Tibial artery (tissue), 4 donors: ENCODE measurements around the gene CPED1.

ENCODE experiments used
- DNase-seq, 2 donors: peaks; one replicate each; pipeline ENCODE4 v3.0.0-alpha.2; 2019
- H3K27ac ChIP-seq, 2 donors: fragments of 200-600 bp; sonication (generic) in 1 of 2; 1 replicate in 1 of 2; 2 replicates in 1 of 2; pipeline ENCODE4 v1.5.1; 2018 to 2019; ENCODE audit warnings: mild to moderate bottlenecking in 1 of 2
- H3K27me3 ChIP-seq, 2 donors: fragments of 200-600 bp; sonication (generic) in 1 of 2; one replicate each; pipeline versions ENCODE4 v1.5.1 to v1.6.0; 2016 to 2019
- H3K36me3 ChIP-seq, 3 donors: fragments of 200-600 bp; sonication (generic) in 2 of 3; one replicate each; pipeline ENCODE4 v1.5.1; 2016 to 2019; ENCODE audit warnings: mild to moderate bottlenecking in 2 of 3
- H3K4me1 ChIP-seq, 4 donors: fragments of 200-600 bp; sonication (generic) in 2 of 4; 1 replicate in 3 of 4; 2 replicates in 1 of 4; pipeline ENCODE4 v1.5.1; 2016 to 2019
- H3K4me3 ChIP-seq, 2 donors: fragments of 200-600 bp; sonication (generic) in 1 of 2; 1 replicate in 1 of 2; 2 replicates in 1 of 2; pipeline ENCODE4 v1.5.1; 2018 to 2019; ENCODE audit warnings: mild to moderate bottlenecking in 2 of 2
- H3K9me3 ChIP-seq, 3 donors: fragments of 200-600 bp; sonication (generic) in 1 of 3; one replicate each; pipeline ENCODE4 v1.5.1; 2016 to 2019
- intact Hi-C: fragments of 100-400 bp; cut with DNase I; formaldehyde crosslinking; loops from one replicate; pipeline ENCODE4 v1.15.0; 2023; ENCODE audit warnings: low total_unique reads
- TF ChIP-seq, protein P1 (sequence below), 2 experiments: fragments of 200-600 bp in 1 of 2; fragments of 450-650 bp in 1 of 2; IDR thresholded peaks; one replicate each; pipeline ENCODE4 v1.5.1; 2017 to 2019; ENCODE audit warnings: antibody characterized with exemption in 2 of 2, mild to moderate bottlenecking in 1 of 2, moderate library complexity in 1 of 2

Gene CPED1

DNA sequence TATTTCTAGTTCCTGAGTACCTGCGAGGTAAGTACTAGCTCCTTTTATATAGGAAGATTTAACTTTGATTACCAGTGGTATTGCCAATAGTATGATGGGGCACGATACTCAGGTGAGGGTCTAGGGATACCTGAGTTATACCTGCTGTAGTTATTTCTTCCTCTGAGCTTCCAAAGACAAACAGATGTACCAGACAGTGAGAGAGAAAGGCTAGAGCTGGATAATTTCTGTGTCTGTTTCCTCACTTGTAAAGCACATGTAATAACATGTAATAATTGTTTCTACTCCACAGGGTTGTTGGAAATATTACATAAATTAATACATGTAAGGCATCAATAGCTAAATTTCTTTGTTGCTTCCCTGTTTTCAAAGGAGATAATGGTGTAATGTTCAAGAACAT, 53.7 kb downstream of the CPED1 start:
- TF ChIP-seq, protein P1, sequence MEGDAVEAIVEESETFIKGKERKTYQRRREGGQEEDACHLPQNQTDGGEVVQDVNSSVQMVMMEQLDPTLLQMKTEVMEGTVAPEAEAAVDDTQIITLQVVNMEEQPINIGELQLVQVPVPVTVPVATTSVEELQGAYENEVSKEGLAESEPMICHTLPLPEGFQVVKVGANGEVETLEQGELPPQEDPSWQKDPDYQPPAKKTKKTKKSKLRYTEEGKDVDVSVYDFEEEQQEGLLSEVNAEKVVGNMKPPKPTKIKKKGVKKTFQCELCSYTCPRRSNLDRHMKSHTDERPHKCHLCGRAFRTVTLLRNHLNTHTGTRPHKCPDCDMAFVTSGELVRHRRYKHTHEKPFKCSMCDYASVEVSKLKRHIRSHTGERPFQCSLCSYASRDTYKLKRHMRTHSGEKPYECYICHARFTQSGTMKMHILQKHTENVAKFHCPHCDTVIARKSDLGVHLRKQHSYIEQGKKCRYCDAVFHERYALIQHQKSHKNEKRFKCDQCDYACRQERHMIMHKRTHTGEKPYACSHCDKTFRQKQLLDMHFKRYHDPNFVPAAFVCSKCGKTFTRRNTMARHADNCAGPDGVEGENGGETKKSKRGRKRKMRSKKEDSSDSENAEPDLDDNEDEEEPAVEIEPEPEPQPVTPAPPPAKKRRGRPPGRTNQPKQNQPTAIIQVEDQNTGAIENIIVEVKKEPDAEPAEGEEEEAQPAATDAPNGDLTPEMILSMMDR (IDR thresholded peaks at IDR 0.05), result no peak
- Histone ChIP-seq H3K36me3 (no peaks in the 10 kb centered on the region), H3K27me3 (no peaks in the 10 kb centered on the region), H3K4me1 (peaks cover 0 to 70% (median 34%) of the 10 kb centered on the region in 4 donors), H3K9me3 (no peaks in the 10 kb centered on the region), H3K27ac (peak overlapping the region; percentile 70), H3K4me3 (no peak overlapping the region)
- intact Hi-C loops, result loop anchor here (2.0 kb wide), 1 partner anchor 17 kb away; no protein-coding TSS in a partner anchor
- DNase-seq, result no peak

DNA sequence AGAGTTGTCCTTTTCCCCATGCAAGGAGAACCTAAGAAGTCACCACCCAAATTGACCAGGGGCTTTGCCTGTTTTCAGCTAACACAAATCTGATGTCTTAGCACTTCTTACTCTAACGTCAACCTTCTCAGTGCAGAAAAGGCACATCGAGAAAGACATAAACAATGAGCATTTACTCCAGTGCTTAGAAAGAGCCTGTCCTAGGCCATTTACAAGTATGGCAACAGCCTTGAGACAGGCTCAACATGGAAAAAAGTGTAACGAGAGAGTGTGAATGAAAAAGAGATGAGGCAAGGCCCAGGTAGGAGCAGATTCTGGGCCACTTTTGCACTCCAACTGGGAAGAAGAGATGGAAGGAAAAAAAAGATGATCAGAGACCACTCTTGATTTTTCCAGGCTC, 54.4 kb downstream of the CPED1 start:
- intact Hi-C loops, result loop anchor here (2.0 kb wide), 1 partner anchor 18 kb away; no protein-coding TSS in a partner anchor

DNA sequence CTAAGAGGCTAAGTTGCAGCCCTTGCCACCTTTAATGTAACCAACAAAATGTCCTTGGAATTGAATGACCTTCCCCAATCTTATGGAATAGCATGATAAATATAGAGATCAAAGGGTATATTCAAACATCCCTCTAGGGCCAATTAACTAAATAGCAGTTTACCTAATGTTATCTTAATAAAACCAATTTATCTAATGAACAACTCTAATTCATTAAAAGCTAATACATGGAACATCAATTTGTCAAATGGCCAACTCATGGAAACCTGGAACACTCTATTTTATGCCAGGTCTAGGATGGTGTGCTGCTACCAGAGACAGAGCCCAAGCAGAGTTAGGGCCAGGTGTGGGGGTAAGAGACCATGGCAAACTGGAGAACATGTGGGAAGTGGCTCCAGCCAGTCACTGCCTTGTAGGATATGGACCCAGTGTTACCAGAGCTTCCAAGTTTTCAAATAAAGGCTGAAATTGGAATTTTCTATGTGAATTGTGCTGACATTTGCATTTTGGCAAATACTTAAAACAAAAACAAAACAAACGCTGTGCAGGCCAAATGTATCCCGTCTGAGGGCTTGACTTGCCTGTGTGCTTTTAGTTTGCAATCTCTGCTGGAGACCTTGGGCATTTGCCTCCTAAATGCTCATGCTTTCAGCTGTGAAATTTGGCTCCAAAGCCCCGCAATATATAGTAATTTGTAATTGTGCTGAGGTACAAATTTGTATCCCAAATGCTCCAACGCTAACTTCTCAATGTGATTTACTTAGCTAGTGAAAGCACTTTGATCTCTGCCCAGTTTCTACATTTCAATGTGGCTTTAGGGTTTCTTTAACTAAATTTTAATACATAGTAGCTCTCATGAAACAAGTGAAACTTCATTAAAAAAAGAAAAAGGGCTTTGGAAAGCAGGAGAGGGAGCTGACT, 55.1 kb downstream of the CPED1 start:
- Histone ChIP-seq H3K4me1 (peaks cover 0 to 71% (median 33%) of the 10 kb centered on the region in 4 donors), H3K27ac (peak overlapping the region; percentile 70), H3K4me3 (no peak overlapping the region), H3K9me3 (no peaks in the 10 kb centered on the region), H3K27me3 (no peaks in the 10 kb centered on the region), H3K36me3 (peaks cover 0 to 3% (median 0%) of the 10 kb centered on the region in 3 donors)
- TF ChIP-seq, protein P1 (IDR thresholded peaks at IDR 0.05), result no peak
- intact Hi-C loops, result loop anchor here (2.0 kb wide), 1 partner anchor 19 kb away; no protein-coding TSS in a partner anchor
- no peak for DNase-seq

More for the DNA sequence above, 54.4 kb downstream of the CPED1 start:
- H3K36me3 ChIP-seq, result peaks cover 0 to 3% (median 0%) of the 10 kb centered on the region in 3 donors
- H3K27me3 ChIP-seq, result no peaks in the 10 kb centered on the region
- peaks cover 0 to 72% (median 34%) of the 10 kb centered on the region in 4 donors for H3K4me1 ChIP-seq
- DNase-seq, result no peak
- no peak overlapping the region for H3K4me3 ChIP-seq
- H3K27ac ChIP-seq, result peak overlapping the region; percentile 70
- TF ChIP-seq, protein P1 (IDR thresholded peaks at IDR 0.05), result no peak
- no peaks in the 10 kb centered on the region for H3K9me3 ChIP-seq

DNA sequence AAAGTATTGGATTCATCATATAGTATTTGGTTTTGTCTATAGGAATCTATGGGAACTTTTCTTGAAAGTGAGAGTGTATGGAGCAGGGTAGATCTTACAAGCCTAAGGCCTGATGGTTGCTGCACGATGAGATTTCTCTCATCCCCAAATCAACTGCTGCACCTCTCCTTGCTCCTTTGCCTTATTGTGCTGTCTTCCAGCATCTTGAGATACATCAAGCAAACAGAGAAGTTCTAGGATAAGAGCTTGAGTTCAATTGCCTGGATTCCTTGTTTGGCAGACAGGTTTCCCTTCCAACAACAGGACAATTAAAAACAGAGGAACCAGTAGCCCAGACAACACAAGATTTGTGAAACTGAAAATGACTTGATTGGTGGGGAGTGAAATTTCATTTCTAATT, 56.6 kb downstream of the CPED1 start:
- Histone ChIP-seq H3K27ac (peak overlapping the region; percentile 65 to 70), H3K4me1 (peaks cover 0 to 76% (median 37%) of the 10 kb centered on the region in 4 donors), H3K4me3 (peak overlapping the region; percentile 7 to 12), H3K27me3 (no peaks in the 10 kb centered on the region), H3K36me3 (peaks cover 0 to 3% (median 0%) of the 10 kb centered on the region in 3 donors), H3K9me3 (no peaks in the 10 kb centered on the region)
- no peak for DNase-seq
- intact Hi-C loops, result no loop called here
- TF ChIP-seq, protein P1 (IDR thresholded peaks at IDR 0.05), result no peak

DNA sequence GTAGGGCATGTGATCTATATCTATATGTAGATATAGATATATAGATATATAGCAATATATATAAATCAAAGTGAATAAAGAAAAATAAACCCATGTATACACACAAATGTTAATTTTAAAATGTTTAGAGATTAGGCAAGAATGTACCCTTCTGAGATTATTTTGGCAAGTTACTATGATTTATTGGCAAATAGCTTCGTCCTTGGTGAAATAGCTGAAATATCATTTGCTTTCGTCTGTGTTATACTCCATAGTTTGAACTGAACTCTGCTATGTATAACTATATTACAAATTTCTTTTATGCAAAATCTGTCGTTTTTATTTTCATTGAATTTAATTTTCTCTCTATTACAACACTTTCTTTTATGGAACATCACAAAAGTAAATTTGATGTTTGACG, 57.5 kb downstream of the CPED1 start:
- TF ChIP-seq, protein P1 (IDR thresholded peaks at IDR 0.05), result no peak
- DNase-seq, result no peak
- H3K27me3 ChIP-seq, result no peaks in the 10 kb centered on the region
- H3K36me3 ChIP-seq, result peaks cover 0 to 3% (median 0%) of the 10 kb centered on the region in 3 donors
- no peak overlapping the region for H3K4me3 ChIP-seq
- peak overlapping the region; percentile 6 to 70 for H3K27ac ChIP-seq
- intact Hi-C loops, result no loop called here
- peaks cover 0 to 83% (median 37%) of the 10 kb centered on the region in 4 donors for H3K4me1 ChIP-seq
- H3K9me3 ChIP-seq, result no peaks in the 10 kb centered on the region
